Measurements from ENCODE around the gene ENPP6.
"Not testable (repeated sequence)": the region's sequence is repeated elsewhere in the genome, so short reads cannot be mapped to it uniquely, and the experiment has no call there.

ENPP6 gene

GRCh38 chr4:184214931-184215330, 2.7 kb downstream of the ENPP6 start:
- DNase-seq (no peak), ATAC-seq (no peak)
- no peak overlapping the region for H3K4me3 Mint-ChIP-seq
- H3K9me3 Mint-ChIP-seq: no peaks in the 10 kb centered on the region
- H3K4me1 Mint-ChIP-seq: no peaks in the 10 kb centered on the region
- H3K36me3 Mint-ChIP-seq (ENCODE audit: low read depth): no peaks in the 10 kb centered on the region
- H3K27me3 Mint-ChIP-seq: peaks cover 12% of the 10 kb centered on the region
- H3K27ac Mint-ChIP-seq: no peak overlapping the region

- H3K9me3 Mint-ChIP-seq; H3K36me3 Mint-ChIP-seq (ENCODE audit: low read depth); H3K4me1 Mint-ChIP-seq: not testable (repeated sequence)
These were observed 9.7 kb downstream of the ENPP6 start for GRCh38 chr4:184207734-184208607.

GRCh38 chr4:184205243-184205642, 12.4 kb downstream of the ENPP6 start:
- DNase-seq (no peak), ATAC-seq (no peak)
- no peaks in the 10 kb centered on the region for H3K4me1 Mint-ChIP-seq
- no peak overlapping the region for H3K27ac Mint-ChIP-seq
- no peaks in the 10 kb centered on the region for H3K36me3 Mint-ChIP-seq (ENCODE audit: low read depth)
- no peak overlapping the region for H3K4me3 Mint-ChIP-seq
- H3K27me3 Mint-ChIP-seq: peaks cover 18% of the 10 kb centered on the region
- no peaks in the 10 kb centered on the region for H3K9me3 Mint-ChIP-seq

More at GRCh38 chr4:184207734-184208607, 9.7 kb downstream of the ENPP6 start:
- not testable (repeated sequence) for DNase-seq, H3K4me3 Mint-ChIP-seq, H3K27ac Mint-ChIP-seq, ATAC-seq
- peaks cover 18% of the 10 kb centered on the region for H3K27me3 Mint-ChIP-seq

GRCh38 chr4:184203300-184203699, 14.4 kb downstream of the ENPP6 start:
- no peak overlapping the region for H3K27ac Mint-ChIP-seq
- H3K36me3 Mint-ChIP-seq (ENCODE audit: low read depth): no peaks in the 10 kb centered on the region
- H3K4me1 Mint-ChIP-seq: no peaks in the 10 kb centered on the region
- DNase-seq (no peak), ATAC-seq (no peak)
- H3K4me3 Mint-ChIP-seq: no peak overlapping the region
- peaks cover 17% of the 10 kb centered on the region for H3K27me3 Mint-ChIP-seq
- no peaks in the 10 kb centered on the region for H3K9me3 Mint-ChIP-seq

GRCh38 chr4:184201179-184201578, 16.5 kb downstream of the ENPP6 start:
- no peaks in the 10 kb centered on the region for H3K9me3 Mint-ChIP-seq
- H3K27ac Mint-ChIP-seq: no peak overlapping the region
- H3K36me3 Mint-ChIP-seq (ENCODE audit: low read depth): no peaks in the 10 kb centered on the region
- no peak overlapping the region for H3K4me3 Mint-ChIP-seq
- DNase-seq: no peak
- no peak for ATAC-seq
- no peaks in the 10 kb centered on the region for H3K4me1 Mint-ChIP-seq
- H3K27me3 Mint-ChIP-seq: peaks cover 11% of the 10 kb centered on the region

GRCh38 chr4:184200296-184200695, 17.4 kb downstream of the ENPP6 start:
- ATAC-seq: no peak
- DNase-seq: no peak
- Mint-ChIP-seq H3K4me3 (no peak overlapping the region), H3K36me3 (ENCODE audit: low read depth) (no peaks in the 10 kb centered on the region), H3K27ac (no peak overlapping the region), H3K9me3 (no peaks in the 10 kb centered on the region), H3K27me3 (peaks cover 8% of the 10 kb centered on the region), H3K4me1 (no peaks in the 10 kb centered on the region)

GRCh38 chr4:184199780-184200179, 17.9 kb downstream of the ENPP6 start:
- H3K27me3 Mint-ChIP-seq: peaks cover 8% of the 10 kb centered on the region
- no peak for DNase-seq
- no peaks in the 10 kb centered on the region for H3K4me1 Mint-ChIP-seq
- no peak for ATAC-seq
- no peak overlapping the region for H3K4me3 Mint-ChIP-seq
- no peaks in the 10 kb centered on the region for H3K36me3 Mint-ChIP-seq (ENCODE audit: low read depth)
- no peaks in the 10 kb centered on the region for H3K9me3 Mint-ChIP-seq
- H3K27ac Mint-ChIP-seq: no peak overlapping the region

- Mint-ChIP-seq H3K4me3 (no peak overlapping the region), H3K36me3 (ENCODE audit: low read depth) (no peaks in the 10 kb centered on the region), H3K27ac (no peak overlapping the region), H3K4me1 (no peaks in the 10 kb centered on the region), H3K9me3 (no peaks in the 10 kb centered on the region), H3K27me3 (peaks cover 8% of the 10 kb centered on the region)
- no peak for DNase-seq
- ATAC-seq: no peak
These were observed 19.5 kb downstream of the ENPP6 start for GRCh38 chr4:184198190-184198589.

- Mint-ChIP-seq H3K4me3 (no peak overlapping the region), H3K27ac (no peak overlapping the region), H3K36me3 (ENCODE audit: low read depth) (no peaks in the 10 kb centered on the region), H3K9me3 (no peaks in the 10 kb centered on the region), H3K27me3 (peaks cover 8% of the 10 kb centered on the region), H3K4me1 (no peaks in the 10 kb centered on the region)
- DNase-seq (no peak), ATAC-seq (no peak)
These were observed 20.1 kb downstream of the ENPP6 start for GRCh38 chr4:184197536-184198082.

GRCh38 chr4:184196730-184197385, 20.8 kb downstream of the ENPP6 start:
- H3K4me3 Mint-ChIP-seq: no peak overlapping the region

GRCh38 chr4:184193556-184194525, 23.8 kb downstream of the ENPP6 start:
- no peak for ATAC-seq
- Mint-ChIP-seq H3K36me3 (ENCODE audit: low read depth) (no peaks in the 10 kb centered on the region), H3K4me1 (no peaks in the 10 kb centered on the region), H3K27me3 (peaks cover 9% of the 10 kb centered on the region), H3K4me3 (no peak overlapping the region), H3K9me3 (no peaks in the 10 kb centered on the region), H3K27ac (no peak overlapping the region)
- DNase-seq: no peak

More at GRCh38 chr4:184196730-184197385, 20.8 kb downstream of the ENPP6 start:
- no peak for DNase-seq
- Mint-ChIP-seq H3K36me3 (ENCODE audit: low read depth) (no peaks in the 10 kb centered on the region), H3K4me1 (no peaks in the 10 kb centered on the region), H3K27ac (no peak overlapping the region), H3K9me3 (no peaks in the 10 kb centered on the region), H3K27me3 (peaks cover 8% of the 10 kb centered on the region)
- no peak for ATAC-seq

- no peak for ATAC-seq
- peaks cover 9% of the 10 kb centered on the region for H3K27me3 Mint-ChIP-seq
- DNase-seq: no peak
- no peaks in the 10 kb centered on the region for H3K36me3 Mint-ChIP-seq (ENCODE audit: low read depth)
- no peak overlapping the region for H3K27ac Mint-ChIP-seq
- H3K4me3 Mint-ChIP-seq: no peak overlapping the region
- H3K4me1 Mint-ChIP-seq: no peaks in the 10 kb centered on the region
- no peaks in the 10 kb centered on the region for H3K9me3 Mint-ChIP-seq
These were observed 24.7 kb downstream of the ENPP6 start for GRCh38 chr4:184192933-184193332.

- Mint-ChIP-seq H3K36me3 (ENCODE audit: low read depth) (no peaks in the 10 kb centered on the region), H3K4me3 (no peak overlapping the region), H3K27me3 (peaks cover 7% of the 10 kb centered on the region), H3K4me1 (no peaks in the 10 kb centered on the region), H3K9me3 (no peaks in the 10 kb centered on the region), H3K27ac (no peak overlapping the region)
- DNase-seq (no peak), ATAC-seq (no peak)
These were observed 26.4 kb downstream of the ENPP6 start for GRCh38 chr4:184191267-184191666.

GRCh38 chr4:184190711-184191110, 27.0 kb downstream of the ENPP6 start:
- DNase-seq (no peak), ATAC-seq (no peak)
- Mint-ChIP-seq H3K27me3 (peaks cover 4% of the 10 kb centered on the region), H3K27ac (no peak overlapping the region), H3K9me3 (no peaks in the 10 kb centered on the region), H3K4me1 (no peaks in the 10 kb centered on the region), H3K36me3 (ENCODE audit: low read depth) (no peaks in the 10 kb centered on the region), H3K4me3 (no peak overlapping the region)

Measured in activated naive CD8-positive, alpha-beta T cell treated with anti-CD3 and anti-CD28 coated beads, Interleukin-2, amount 50 U/mL, for 24 hours (primary cell).